ENCODE results near the gene S100A3.
A peak's percentile ranks its signal among the peaks of the same experiment; 100 is the strongest.

The S100A3 gene

GRCh38 chr1:153509036-153509435, 40.0 kb downstream of the S100A3 start:
- no peak for DNase-seq

- no peak for DNase-seq
Observed at GRCh38 chr1:153507926-153508583, 41.0 kb downstream of the S100A3 start.

- DNase-seq, result peak; percentile 66
Observed at GRCh38 chr1:153506831-153507413, 42.1 kb downstream of the S100A3 start.

GRCh38 chr1:153506386-153506785, 42.7 kb downstream of the S100A3 start:
- no peak for DNase-seq

GRCh38 chr1:153505576-153505975, 43.5 kb downstream of the S100A3 start:
- peak; percentile 26 for DNase-seq

- no peak for DNase-seq
Observed at GRCh38 chr1:153503766-153504165, 45.3 kb downstream of the S100A3 start.

- DNase-seq, result no peak
Observed at GRCh38 chr1:153498746-153499145, 50.3 kb downstream of the S100A3 start.
